GM19193 (cell line): ENCODE data around the gene RUVBL1.

Source experiments
- POLR2A ChIP-seq: IDR thresholded peaks from 4 replicates; pipeline ENCODE4 v1.6.1; 2011; ENCODE audit not compliant: insufficient read depth, insufficient read length; ENCODE audit errors: extremely low read depth

RUVBL1 gene

DNA sequence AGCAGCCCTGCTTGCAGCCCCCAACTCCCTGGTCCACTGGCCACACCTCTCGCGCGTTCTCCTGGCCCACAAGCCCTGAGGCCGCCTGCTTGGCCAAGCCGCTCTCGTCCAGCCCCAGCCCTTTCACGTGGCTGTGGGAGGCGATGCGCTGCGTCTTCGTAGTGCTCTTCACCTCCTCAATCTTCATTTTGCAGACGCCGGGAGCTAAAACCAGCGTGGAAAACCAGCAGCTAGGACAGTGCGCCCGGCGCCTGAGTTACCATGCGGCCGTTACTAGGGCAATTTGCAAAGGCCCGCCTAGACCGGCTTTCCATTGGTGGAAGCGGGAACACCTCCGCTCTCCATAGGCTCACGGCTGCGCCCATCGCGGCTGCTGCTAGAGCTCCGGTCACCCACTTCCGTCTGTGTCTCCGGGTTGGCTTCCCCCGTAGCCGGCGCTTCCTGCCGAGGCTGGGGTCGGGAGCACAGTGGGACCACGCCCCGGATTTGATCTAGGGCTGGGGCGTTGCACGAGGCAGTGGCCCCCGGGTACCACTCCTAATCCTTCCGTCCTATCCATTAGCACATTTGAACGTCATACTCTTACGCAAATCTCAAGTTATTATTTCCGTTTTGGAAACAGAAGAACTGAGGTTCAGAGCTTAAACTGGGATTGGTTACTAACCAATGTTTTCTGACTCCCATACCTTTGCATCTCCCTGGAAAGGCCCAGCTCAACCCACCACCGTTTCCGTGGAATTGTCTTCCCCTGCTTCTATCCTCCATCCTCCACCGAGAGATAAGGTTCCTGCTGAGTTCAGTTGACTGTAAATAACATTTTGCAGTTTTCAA, at the start of gene RUVBL1:
TSS of gene RUVBL1 (minus strand) at position 275 of the 831 bp plus-strand sequence. CDS start at position 187, 88 bp downstream.
- TF ChIP-seq POLR2A: peak; percentile 78

DNA sequence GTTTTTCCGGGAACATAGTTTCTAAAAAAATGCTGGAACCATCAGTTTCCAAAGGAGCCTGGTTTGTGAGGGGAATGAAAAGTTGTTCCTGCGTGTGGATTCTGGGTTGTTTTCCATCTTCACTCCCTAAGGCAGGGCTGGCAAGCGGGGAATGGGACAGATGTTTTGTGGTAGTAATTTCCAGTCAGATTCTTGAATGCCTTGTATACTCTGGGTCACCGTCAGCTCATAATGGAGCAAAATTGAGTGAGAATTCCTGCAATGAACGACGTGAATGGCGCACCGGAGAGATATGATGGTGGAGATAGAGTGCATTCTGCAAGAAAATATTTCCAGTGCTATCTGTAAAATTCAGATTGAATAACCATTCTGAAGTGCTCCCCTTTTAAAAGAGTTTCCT, 49.6 kb upstream of the RUVBL1 start:
- TF ChIP-seq POLR2A: no peak

DNA sequence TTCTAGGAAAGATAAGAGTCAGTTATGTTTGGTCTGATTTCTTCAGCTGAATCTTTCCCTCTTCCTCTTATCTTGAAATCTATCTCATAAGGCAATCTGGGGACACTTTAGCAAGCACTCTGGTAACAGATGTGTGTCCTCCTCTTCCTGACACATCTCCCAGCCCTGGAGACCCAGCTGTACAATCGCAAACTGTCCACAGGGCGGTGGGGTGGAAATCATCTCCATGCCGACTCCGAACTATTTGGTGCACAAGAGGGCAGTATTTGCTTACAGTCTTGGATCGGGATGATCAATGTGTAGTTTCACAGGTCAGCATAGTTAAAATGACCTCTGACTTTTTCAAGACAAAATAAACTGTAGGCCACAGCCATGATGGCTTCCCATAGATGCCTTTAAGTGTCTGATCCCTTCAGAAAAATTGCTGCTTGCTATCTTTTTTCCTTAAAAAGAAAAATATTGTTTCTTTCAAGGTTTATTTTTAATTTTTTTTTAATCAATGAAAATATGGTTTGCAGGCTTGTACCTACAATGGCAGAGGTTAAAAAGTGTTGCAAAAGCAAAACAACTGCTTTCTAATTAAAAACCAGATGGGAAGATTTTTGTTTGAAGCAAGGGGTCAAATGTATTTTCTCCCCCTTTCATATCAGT, 47.4 kb upstream of the RUVBL1 start:
- TF ChIP-seq POLR2A: no peak

DNA sequence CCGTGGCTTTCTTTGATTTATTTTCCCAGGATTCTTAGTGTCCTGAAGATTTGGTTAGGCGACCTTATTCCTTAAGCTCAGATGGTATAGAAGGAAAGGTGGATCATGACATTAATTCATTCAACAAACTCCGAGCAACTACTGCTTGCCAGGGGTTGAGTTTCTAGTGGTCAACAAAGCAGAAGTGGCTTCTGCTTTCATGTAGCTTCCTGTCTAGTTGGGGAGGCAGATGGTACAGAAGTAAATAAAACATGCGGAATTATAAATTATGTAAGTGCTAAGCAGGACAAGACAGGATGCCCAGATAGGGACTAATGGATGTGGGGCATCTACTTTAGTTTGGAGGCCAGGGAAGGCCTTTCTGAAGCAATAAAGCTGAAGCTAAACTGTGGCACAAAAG, 45.2 kb upstream of the RUVBL1 start:
- no peak for TF ChIP-seq POLR2A

DNA sequence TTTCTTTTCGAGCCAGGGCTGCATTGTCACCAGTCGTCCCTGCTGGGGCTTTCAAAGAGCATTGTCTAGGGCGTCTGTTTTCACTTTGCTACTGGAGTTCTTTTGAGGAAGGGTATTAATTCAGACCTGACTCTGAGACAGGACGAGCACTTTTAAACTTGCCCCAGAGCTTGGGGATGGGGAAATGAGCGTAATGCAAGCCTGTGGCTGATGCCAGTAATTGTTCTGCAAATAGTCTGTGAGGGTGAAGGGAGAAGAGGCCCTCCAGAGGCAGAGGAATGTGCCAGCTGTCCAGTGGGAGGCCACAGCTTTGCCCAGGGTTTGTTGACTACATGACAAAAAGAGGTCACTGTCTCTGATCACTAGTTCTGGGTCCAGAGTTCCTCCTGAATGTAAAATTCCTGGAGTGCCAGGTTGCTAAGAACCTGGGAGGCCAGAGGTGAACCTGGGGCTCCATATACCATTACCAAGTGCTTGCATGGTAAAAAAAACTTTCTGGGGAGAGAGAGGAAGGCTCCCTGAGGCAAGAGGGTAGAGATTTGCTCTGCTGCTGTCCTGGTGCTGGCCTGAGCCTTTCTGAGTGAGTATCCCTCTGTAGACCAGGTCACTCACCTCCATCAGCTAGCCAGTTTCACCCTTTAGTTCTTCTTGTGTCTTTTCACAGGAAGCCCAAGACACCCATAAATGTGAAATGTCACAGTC, 44.5 kb upstream of the RUVBL1 start:
- no peak for TF ChIP-seq POLR2A

DNA sequence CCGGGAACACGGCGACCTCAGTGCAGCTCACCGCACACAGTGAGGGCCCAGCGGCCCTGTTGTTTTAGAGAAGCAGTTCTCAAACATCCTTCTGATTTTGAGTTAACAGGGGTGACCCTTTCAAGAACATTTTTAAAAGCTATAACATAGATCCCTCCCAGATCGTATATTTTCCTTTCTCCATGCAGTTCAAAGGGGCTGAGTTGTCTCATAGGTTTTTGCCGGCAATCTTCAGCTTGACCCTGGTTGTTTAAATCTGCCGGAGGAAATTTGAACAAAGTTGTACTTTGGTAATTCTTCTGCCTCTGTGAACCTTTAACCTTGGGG, 44.0 kb upstream of the RUVBL1 start:
- TF ChIP-seq POLR2A: no peak

DNA sequence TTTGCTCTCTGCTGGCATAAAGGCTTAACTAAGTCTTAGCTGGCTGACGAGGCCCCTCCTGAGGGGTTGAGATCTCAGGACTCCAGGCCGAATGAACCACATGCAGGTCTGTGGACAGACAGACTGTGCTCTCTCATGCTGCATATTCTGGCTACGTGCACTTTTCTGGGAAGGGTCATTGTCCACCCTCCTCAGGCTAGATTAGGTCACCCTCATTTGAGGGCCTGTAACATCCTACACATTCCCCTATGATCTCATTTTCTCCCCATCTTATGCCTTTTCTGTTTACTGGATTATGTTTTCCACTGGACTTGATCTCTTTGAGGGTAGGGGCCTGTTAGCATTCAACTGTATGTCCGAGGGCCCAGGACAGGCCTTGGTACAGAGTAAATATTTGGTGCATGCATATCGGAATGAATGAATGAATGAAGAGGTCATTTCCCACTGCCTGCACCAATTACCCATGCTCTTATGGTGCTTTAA, 43.4 kb upstream of the RUVBL1 start:
- no peak for TF ChIP-seq POLR2A

DNA sequence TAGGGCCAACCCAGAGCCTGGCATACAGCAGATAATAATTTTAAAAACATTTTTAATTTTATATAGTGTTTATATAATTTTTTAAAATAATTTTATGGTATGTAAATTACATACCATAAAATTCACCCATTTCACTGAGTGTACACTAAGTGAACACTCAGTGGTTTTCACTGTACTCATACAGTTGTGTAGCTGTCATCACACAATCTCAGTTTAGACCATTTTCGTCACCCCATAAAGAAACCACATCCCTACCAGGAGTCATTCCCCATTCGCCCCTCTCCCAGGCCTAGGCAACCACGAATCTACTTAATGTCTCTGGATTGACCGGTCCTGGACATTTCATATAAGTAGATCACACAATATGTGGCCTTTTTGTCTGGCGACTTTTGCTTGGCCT, 39.8 kb upstream of the RUVBL1 start:
- TF ChIP-seq POLR2A: no peak

DNA sequence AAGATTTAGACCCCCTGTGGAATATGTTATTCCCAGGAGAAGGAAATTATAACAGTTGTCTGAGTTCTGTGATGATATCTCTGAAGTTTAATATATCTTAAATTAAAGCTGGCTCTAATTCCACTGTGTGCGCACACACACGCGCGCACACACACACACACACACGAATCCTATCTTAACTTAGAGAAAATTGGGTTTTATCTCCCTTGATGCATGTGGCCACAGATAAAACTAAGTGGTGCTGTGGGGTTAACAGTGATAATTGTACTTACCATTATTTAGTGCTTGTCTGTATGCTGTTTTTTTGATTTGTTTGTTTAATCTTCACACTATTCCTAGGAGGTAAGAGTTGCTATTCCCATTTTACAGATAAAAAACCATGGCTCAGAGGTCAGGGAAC, 37.0 kb upstream of the RUVBL1 start:
- TF ChIP-seq POLR2A: no peak

DNA sequence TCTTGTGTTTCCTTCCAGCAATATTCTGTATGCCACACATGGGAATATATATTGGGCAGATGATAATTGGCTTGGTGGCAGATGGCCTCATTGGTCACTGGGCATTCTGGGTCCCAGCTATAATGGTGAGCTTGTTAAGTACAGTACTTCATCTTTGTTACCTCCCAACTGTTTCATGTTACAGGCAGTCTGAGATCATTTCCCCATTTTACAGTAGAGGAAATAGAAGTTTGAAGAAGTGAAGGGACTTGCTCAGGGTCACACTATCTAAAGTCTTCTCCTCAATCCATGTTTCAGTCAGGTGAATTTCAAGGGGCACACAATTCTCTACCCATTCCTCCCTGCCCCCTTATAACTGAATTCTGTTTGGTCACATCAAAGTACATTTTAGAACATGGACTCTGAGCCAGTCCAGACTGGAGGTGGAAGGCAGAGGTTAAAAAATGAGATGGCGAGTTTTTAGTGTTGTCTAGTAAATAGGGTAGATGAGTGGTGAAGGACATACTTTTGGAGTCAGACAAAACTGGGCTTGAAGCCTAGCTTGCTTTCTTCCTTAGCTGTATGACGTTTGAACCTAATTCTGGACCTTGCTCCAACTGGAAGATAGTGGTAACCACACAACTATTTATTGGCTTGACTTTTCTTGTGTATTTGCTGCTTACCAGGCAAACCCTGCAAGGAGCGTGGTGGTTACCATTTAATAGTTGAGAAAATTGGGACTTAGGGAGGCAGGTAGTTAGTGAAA, 32.2 kb upstream of the RUVBL1 start:
- TF ChIP-seq POLR2A: no peak

DNA sequence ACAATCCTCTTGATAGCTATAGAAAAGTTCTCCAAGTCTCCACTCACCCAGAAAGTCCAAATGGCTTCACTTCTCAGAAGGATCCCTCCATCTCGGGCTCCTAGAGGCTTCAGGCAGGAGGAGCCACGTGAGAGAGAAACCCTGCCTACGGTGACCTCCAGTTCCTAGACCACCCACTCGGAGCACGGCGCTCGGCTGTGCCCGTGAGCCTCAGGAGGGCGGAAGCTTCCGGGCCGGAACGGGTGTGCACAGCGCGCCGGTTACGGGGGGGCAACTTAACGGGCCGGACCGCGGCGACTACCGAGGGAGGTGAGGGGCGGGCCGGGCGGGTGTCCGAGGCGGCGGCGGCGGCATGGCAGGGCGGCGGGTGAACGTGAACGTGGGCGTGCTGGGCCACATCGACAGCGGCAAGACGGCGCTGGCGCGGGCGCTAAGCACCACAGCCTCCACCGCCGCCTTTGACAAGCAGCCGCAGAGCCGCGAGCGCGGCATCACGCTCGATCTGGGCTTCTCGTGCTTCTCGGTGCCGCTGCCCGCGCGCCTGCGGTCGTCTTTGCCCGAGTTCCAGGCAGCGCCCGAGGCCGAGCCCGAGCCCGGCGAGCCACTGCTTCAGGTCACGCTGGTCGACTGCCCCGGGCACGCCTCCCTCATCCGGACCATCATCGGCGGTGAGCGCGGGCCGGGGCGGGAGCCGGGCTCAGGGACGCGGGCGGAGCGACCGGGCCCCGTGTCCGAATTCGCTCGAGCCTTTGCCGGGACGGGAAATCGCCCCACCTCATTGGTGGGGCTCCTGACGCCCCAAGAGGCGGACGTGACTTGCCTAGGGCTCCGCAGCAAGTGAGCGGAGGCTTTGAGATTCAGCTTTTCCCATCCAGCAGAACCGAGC, 29.8 kb upstream of the RUVBL1 start, which contains the start of gene EEFSEC:
TSS of gene EEFSEC (plus strand) at position 326 of the 886 bp plus-strand sequence. CDS start at position 353, 27 bp downstream.
- peak; percentile 74 for TF ChIP-seq POLR2A

DNA sequence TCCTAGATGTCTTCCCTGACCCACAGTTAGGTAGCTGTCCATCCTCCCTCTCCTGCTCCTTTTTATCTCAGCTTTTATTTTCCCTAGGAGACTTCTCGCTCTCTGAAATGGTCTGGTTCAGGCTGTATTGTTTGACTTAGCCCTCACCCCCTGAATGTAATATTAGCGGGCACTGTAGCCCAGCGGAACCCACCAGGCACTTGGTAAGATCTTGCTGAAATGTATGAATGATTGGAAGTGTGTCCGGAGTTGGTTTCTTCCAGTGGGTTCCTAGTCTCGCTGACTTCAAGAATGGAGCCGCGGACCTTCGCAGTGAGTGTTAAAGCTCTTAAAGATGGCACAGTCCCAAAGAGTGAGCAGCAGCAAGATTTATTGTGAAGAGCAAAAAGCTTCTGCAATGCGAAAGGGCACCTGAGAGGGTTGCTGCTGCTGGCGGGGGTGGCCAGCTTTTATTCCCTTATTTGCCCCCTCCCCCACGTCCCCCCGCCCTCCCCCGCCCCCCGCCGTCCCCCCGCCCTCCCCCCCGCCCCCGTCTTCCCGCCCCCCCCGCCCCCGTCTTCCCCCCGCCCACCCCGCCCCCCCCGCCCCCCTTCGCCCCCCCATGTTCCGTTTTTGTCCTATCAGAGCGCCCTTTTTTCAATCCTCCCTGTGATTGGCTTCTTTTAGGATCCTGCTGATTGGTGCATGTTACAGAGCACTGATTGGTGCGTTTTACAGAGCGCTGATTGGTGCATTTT, 29.0 kb upstream of the RUVBL1 start:
- TF ChIP-seq POLR2A: no peak

DNA sequence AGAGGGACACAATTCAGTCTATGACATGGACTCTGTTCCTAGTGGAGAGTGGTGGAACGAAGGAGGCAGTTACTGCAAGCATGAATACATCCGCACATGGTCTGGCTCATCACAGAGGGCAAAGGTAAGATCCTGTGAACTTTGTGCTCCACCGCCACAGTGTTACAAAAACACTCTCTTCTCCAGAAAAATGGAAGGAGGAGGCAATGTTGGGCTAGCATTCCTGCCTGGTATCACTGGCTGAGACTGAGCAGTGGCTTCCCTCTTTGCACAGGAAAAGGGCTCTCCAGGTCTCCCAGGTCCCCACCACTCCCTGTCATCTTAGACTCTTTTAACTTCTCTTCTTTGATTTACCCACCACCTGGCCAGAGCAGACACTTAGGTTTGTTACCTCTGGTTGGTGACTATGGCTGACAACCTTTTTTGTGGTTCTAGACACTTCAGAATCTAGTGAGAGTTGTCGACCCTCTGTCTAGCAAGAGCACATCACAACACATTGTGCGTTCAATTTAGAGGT, 28.2 kb upstream of the RUVBL1 start:
- TF ChIP-seq POLR2A: no peak

DNA sequence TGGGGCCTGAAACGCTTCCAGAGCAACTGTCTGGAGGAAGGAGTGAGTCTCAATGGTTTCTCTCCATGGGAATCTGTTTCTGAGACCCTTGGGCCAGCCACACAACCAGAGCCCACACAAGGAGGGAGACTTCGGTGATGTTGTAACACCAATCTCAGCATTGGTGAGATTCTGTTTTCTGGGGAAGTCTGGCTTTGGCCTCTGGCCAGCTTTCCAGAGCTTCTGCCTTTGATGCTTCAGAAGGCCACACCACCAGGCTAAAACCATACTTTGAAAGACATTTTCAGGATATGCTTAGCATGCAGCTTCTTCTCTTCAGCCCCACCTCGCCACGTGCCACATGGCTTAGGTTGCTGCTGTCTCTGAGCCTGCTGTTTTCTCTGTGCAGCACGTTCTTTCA, 26.0 kb upstream of the RUVBL1 start:
- no peak for TF ChIP-seq POLR2A

DNA sequence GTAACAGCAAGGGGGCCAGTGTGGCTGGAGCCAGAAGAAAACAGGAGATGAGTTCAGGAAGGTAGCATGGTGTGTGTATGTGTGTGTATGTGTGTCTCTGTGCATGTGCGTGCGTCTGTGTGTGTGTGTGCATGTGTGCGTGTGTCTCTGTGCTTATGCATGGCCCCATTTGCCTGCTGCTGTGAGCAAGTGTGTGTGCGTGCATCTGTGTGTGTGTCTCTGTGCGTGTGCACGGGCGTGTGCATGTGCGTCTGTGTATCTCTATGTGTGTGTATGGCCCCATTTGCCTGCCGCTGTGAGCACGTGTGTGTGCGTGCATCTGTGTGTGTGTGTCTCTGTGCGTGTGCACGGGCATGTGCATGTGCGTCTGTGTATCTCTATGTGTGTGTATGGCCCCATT, 22.6 kb upstream of the RUVBL1 start:
- no peak for TF ChIP-seq POLR2A
